Activated CD4-positive, alpha-beta T cell treated with anti-CD3 and anti-CD28 coated beads for 36 hours (primary cell): ENCODE data around the gene SPATA12. TPM values are rescaled to one million over a fixed set of nuclear protein-coding genes. Genes with fewer than 3 reads are reported as not detected.

Experiments used
- ATAC-seq: fragments of 200-7000 bp; cut with Tn5 transposase; one replicate; pipeline ENCODE4 v1.10.0; 2021; ENCODE audit warnings: mild to moderate bottlenecking, moderate library complexity
- CTCF ChIA-PET: fragments of 350-600 bp; sonication (Branson Sonifier 250); formaldehyde crosslinking; loops from one replicate; lab custom pipeline; 2021; ENCODE audit warnings: antibody characterized with exemption; lab: Charles Lee
- POLR2A ChIA-PET: fragments of 350-600 bp; sonication (Branson Sonifier 250); formaldehyde crosslinking; loops from one replicate; lab custom pipeline; 2021; ENCODE audit warnings: antibody characterized with exemption, inconsistent platforms; lab: Charles Lee
- DNase-seq: peaks from one replicate; pipeline ENCODE4 v3.0.0-alpha.2; 2020
- H3K27ac Mint-ChIP-seq: one replicate; pipeline ENCODE4 v1.8.0; 2021; ENCODE audit warnings: mixed read lengths
- H3K27me3 Mint-ChIP-seq: one replicate; pipeline ENCODE4 v1.8.0; 2021; ENCODE audit warnings: mixed read lengths
- H3K36me3 Mint-ChIP-seq: one replicate; pipeline ENCODE4 v1.8.0; 2021; ENCODE audit warnings: low read depth, mixed read lengths
- H3K4me1 Mint-ChIP-seq: one replicate; pipeline ENCODE4 v1.8.0; 2021; ENCODE audit warnings: mixed read lengths
- H3K4me3 Mint-ChIP-seq: one replicate; pipeline ENCODE4 v1.8.0; 2021; ENCODE audit warnings: mild to moderate bottlenecking, moderate library complexity, mixed read lengths
- H3K9me3 Mint-ChIP-seq: one replicate; pipeline ENCODE4 v1.8.0; 2021; ENCODE audit warnings: low read depth, mixed read lengths
- intact Hi-C, 2 experiments: fragments of 100-400 bp; cut with DNase I in 1 of 2; cut with micrococcal nuclease in 1 of 2; formaldehyde crosslinking; loops; one replicate each; pipeline versions ENCODE4 v1.14.2 to v1.15.1; 2022 to 2024; cut with DNase I, micrococcal nuclease
- total RNA-seq, 2 experiments: library from RNA; stranded (reverse); gene quantifications; one replicate each; pipeline ENCODE4 v1.2.3, GENCODE V29; 2021

SPATA12 gene
- total RNA-seq, 2 experiments from 2014 or later = not detected

- H3K4me1 Mint-ChIP-seq = no peaks in the 10 kb centered on the region
- no peaks in the 10 kb centered on the region for H3K9me3 Mint-ChIP-seq
- H3K4me3 Mint-ChIP-seq = no peak overlapping the region
- no peak for DNase-seq
- H3K27ac Mint-ChIP-seq = no peak overlapping the region
- peaks cover 11% of the 10 kb centered on the region for H3K27me3 Mint-ChIP-seq
- ChIA-PET CTCF (no interaction called here), POLR2A (no interaction called here)
- intact Hi-C loops = no loop called here
- no peaks in the 10 kb centered on the region for H3K36me3 Mint-ChIP-seq
- no peak for ATAC-seq
These were observed 25.7 kb downstream of the SPATA12 start for GRCh38 chr3:57086201-57086600.

GRCh38 chr3:57087361-57088092, 27.1 kb downstream of the SPATA12 start:
- no peaks in the 10 kb centered on the region for H3K9me3 Mint-ChIP-seq
- CTCF ChIA-PET = interaction anchor here (1.2 kb wide), 1 partner anchor 13 kb away, joined by 3 read pairs; no protein-coding TSS in a partner anchor
- POLR2A ChIA-PET = interaction anchor here (0.6 to 0.7 kb wide), 2 partner anchors 408 to 509 kb away, joined by 5 to 6 read pairs; no protein-coding TSS in a partner anchor

GRCh38 chr3:57088503-57088902, 28.0 kb downstream of the SPATA12 start:
- no peaks in the 10 kb centered on the region for H3K4me1 Mint-ChIP-seq
- ChIA-PET CTCF (interaction anchor here (1.2 kb wide), 1 partner anchor 12 kb away, joined by 3 read pairs; no protein-coding TSS in a partner anchor), POLR2A (no interaction called here)
- H3K27me3 Mint-ChIP-seq = peaks cover 11% of the 10 kb centered on the region
- intact Hi-C loops = no loop called here
- no peak overlapping the region for H3K27ac Mint-ChIP-seq
- no peak overlapping the region for H3K4me3 Mint-ChIP-seq
- DNase-seq (no peak), ATAC-seq (no peak)
- H3K36me3 Mint-ChIP-seq = no peaks in the 10 kb centered on the region
- H3K9me3 Mint-ChIP-seq = no peaks in the 10 kb centered on the region

More at GRCh38 chr3:57087361-57088092, 27.1 kb downstream of the SPATA12 start:
- no peak overlapping the region for H3K27ac Mint-ChIP-seq
- DNase-seq (no peak), ATAC-seq (no peak)
- H3K36me3 Mint-ChIP-seq = no peaks in the 10 kb centered on the region
- peaks cover 11% of the 10 kb centered on the region for H3K27me3 Mint-ChIP-seq
- H3K4me3 Mint-ChIP-seq = no peak overlapping the region
- intact Hi-C loops = no loop called here
- no peaks in the 10 kb centered on the region for H3K4me1 Mint-ChIP-seq

- Mint-ChIP-seq H3K27ac (no peak overlapping the region), H3K9me3 (no peaks in the 10 kb centered on the region), H3K27me3 (peaks cover 11% of the 10 kb centered on the region), H3K4me3 (no peak overlapping the region), H3K36me3 (no peaks in the 10 kb centered on the region), H3K4me1 (no peaks in the 10 kb centered on the region)
- ATAC-seq = no peak
- intact Hi-C loops = no loop called here
- no peak for DNase-seq
- CTCF ChIA-PET = interaction anchor here (0.6 kb wide), 1 partner anchor 193 kb away, joined by 3 read pairs; no protein-coding TSS in a partner anchor
- POLR2A ChIA-PET = interaction anchor here (0.5 kb wide), 1 partner anchor 347 kb away, joined by 3 read pairs; no protein-coding TSS in a partner anchor
These were observed 28.6 kb downstream of the SPATA12 start for GRCh38 chr3:57089043-57089442.

GRCh38 chr3:57091521-57092273, 31.2 kb downstream of the SPATA12 start:
- Mint-ChIP-seq H3K27ac (no peak overlapping the region), H3K4me3 (no peak overlapping the region), H3K9me3 (no peaks in the 10 kb centered on the region), H3K36me3 (no peaks in the 10 kb centered on the region), H3K4me1 (no peaks in the 10 kb centered on the region), H3K27me3 (peaks cover 7% of the 10 kb centered on the region)
- POLR2A ChIA-PET = no interaction called here
- intact Hi-C loops = no loop called here
- CTCF ChIA-PET = interaction anchor here (0.6 to 1.8 kb wide), 4 partner anchors 8 to 305 kb away, joined by 3 to 11 read pairs (median 4); no protein-coding TSS in a partner anchor
- no peak for ATAC-seq
- no peak for DNase-seq

- CTCF ChIA-PET = no interaction called here
- H3K27me3 Mint-ChIP-seq = peaks cover 7% of the 10 kb centered on the region
- no peaks in the 10 kb centered on the region for H3K4me1 Mint-ChIP-seq
- no peaks in the 10 kb centered on the region for H3K36me3 Mint-ChIP-seq
- DNase-seq = no peak
- no peaks in the 10 kb centered on the region for H3K9me3 Mint-ChIP-seq
- intact Hi-C loops = no loop called here
- POLR2A ChIA-PET = no interaction called here
- no peak overlapping the region for H3K27ac Mint-ChIP-seq
- no peak overlapping the region for H3K4me3 Mint-ChIP-seq
- ATAC-seq = no peak
These were observed 33.0 kb downstream of the SPATA12 start for GRCh38 chr3:57093489-57093888.

GRCh38 chr3:57093971-57094535, 33.6 kb downstream of the SPATA12 start:
- no peaks in the 10 kb centered on the region for H3K9me3 Mint-ChIP-seq
- intact Hi-C loops = no loop called here
- ATAC-seq (no peak), DNase-seq (no peak)
- ChIA-PET CTCF (no interaction called here), POLR2A (interaction anchor here (0.5 kb wide), 1 partner anchor 270 kb away, joined by 3 read pairs; no protein-coding TSS in a partner anchor)
- H3K4me1 Mint-ChIP-seq = no peaks in the 10 kb centered on the region
- H3K27me3 Mint-ChIP-seq = peaks cover 7% of the 10 kb centered on the region
- H3K27ac Mint-ChIP-seq = no peak overlapping the region
- H3K36me3 Mint-ChIP-seq = no peaks in the 10 kb centered on the region
- no peak overlapping the region for H3K4me3 Mint-ChIP-seq

- ChIA-PET POLR2A (interaction anchor here (0.5 kb wide), 1 partner anchor 271 kb away, joined by 3 read pairs; no protein-coding TSS in a partner anchor), CTCF (interaction anchor here (0.5 kb wide), 1 partner anchor 1519 kb away, joined by 3 read pairs; no protein-coding TSS in a partner anchor)
- no peaks in the 10 kb centered on the region for H3K36me3 Mint-ChIP-seq
- intact Hi-C loops = no loop called here
- peaks cover 7% of the 10 kb centered on the region for H3K27me3 Mint-ChIP-seq
- no peak overlapping the region for H3K4me3 Mint-ChIP-seq
- no peak for ATAC-seq
- H3K27ac Mint-ChIP-seq = no peak overlapping the region
- H3K4me1 Mint-ChIP-seq = no peaks in the 10 kb centered on the region
- H3K9me3 Mint-ChIP-seq = no peaks in the 10 kb centered on the region
- no peak for DNase-seq
These were observed 34.1 kb downstream of the SPATA12 start for GRCh38 chr3:57094575-57094974.

GRCh38 chr3:57095363-57095762, 34.9 kb downstream of the SPATA12 start:
- POLR2A ChIA-PET = no interaction called here
- Mint-ChIP-seq H3K4me1 (peaks cover 3% of the 10 kb centered on the region), H3K36me3 (no peaks in the 10 kb centered on the region), H3K27ac (no peak overlapping the region), H3K27me3 (peaks cover 5% of the 10 kb centered on the region), H3K9me3 (no peaks in the 10 kb centered on the region), H3K4me3 (no peak overlapping the region)
- CTCF ChIA-PET = no interaction called here
- ATAC-seq (no peak), DNase-seq (no peak)
- intact Hi-C loops = no loop called here

- DNase-seq (no peak), ATAC-seq (no peak)
- Mint-ChIP-seq H3K27ac (no peak overlapping the region), H3K27me3 (peaks cover 2% of the 10 kb centered on the region), H3K9me3 (no peaks in the 10 kb centered on the region), H3K36me3 (no peaks in the 10 kb centered on the region), H3K4me3 (no peak overlapping the region), H3K4me1 (peaks cover 3% of the 10 kb centered on the region)
- ChIA-PET CTCF (interaction anchor here (1.7 kb wide), 1 partner anchor 456 kb away, joined by 3 read pairs; no protein-coding TSS in a partner anchor), POLR2A (no interaction called here)
- intact Hi-C loops = no loop called here
These were observed 37.1 kb downstream of the SPATA12 start for GRCh38 chr3:57097536-57097935.
